NCI-H128 (cell line): ENCODE measurements around the gene FNIP1.
"Not testable (repeated sequence)": the region's sequence is repeated elsewhere in the genome, so short reads cannot be mapped to it uniquely, and the experiment has no call there.

Experiments
- DNase-seq: peaks from one replicate; lab custom pipeline; 2025; ENCODE audit not compliant: unreplicated experiment; lab: John Stamatoyannopoulos, UW

Gene FNIP1

GRCh38 chr5:131754363-131754762 is 42.5 kb downstream of the FNIP1 start:
- DNase-seq, result no peak

GRCh38 chr5:131751506-131751905 is 45.3 kb downstream of the FNIP1 start:
- DNase-seq, result no peak

GRCh38 chr5:131749723-131750470 is 46.9 kb downstream of the FNIP1 start:
- no peak for DNase-seq

GRCh38 chr5:131749138-131749537 is 47.7 kb downstream of the FNIP1 start:
- no peak for DNase-seq

- no peak for DNase-seq
Measured at GRCh38 chr5:131747180-131748105, 49.4 kb downstream of the FNIP1 start.

- no peak for DNase-seq
Measured at GRCh38 chr5:131746423-131746822, 50.4 kb downstream of the FNIP1 start.

- no peak for DNase-seq
Measured at GRCh38 chr5:131745703-131746102, 51.1 kb downstream of the FNIP1 start.

GRCh38 chr5:131745155-131745554 is 51.7 kb downstream of the FNIP1 start:
- DNase-seq, result no peak

- DNase-seq, result no peak
Measured at GRCh38 chr5:131740477-131740876, 56.3 kb downstream of the FNIP1 start.

- DNase-seq, result no peak
Measured at GRCh38 chr5:131735393-131735792, 61.4 kb downstream of the FNIP1 start.

GRCh38 chr5:131734939-131735338 is 61.9 kb downstream of the FNIP1 start:
- DNase-seq, result not testable (repeated sequence)

- DNase-seq, result not testable (repeated sequence)
Measured at GRCh38 chr5:131729292-131729691, 67.5 kb downstream of the FNIP1 start.

- not testable (repeated sequence) for DNase-seq
Measured at GRCh38 chr5:131724089-131724488, 72.7 kb downstream of the FNIP1 start.

GRCh38 chr5:131720714-131721113 is 76.1 kb downstream of the FNIP1 start:
- no peak for DNase-seq

- DNase-seq, result no peak
Measured at GRCh38 chr5:131719564-131719963, 77.3 kb downstream of the FNIP1 start.

- no peak for DNase-seq
Measured at GRCh38 chr5:131718487-131719014, 78.3 kb downstream of the FNIP1 start.

GRCh38 chr5:131717164-131717563 is 79.7 kb downstream of the FNIP1 start:
- DNase-seq, result not testable (repeated sequence)

GRCh38 chr5:131716650-131717049 is 80.2 kb downstream of the FNIP1 start:
- DNase-seq, result no peak

GRCh38 chr5:131710391-131710790 is 86.4 kb downstream of the FNIP1 start:
- DNase-seq, result no peak

- no peak for DNase-seq
Measured at GRCh38 chr5:131709043-131709442, 87.8 kb downstream of the FNIP1 start.

- no peak for DNase-seq
Measured at GRCh38 chr5:131706281-131706680, 90.5 kb downstream of the FNIP1 start.

- no peak for DNase-seq
Measured at GRCh38 chr5:131694926-131695325, 101.9 kb downstream of the FNIP1 start.
